M059J (cell line): ENCODE measurements around the gene SMC6. TPM values are rescaled to one million over a fixed set of nuclear protein-coding genes. Genes with fewer than 3 reads are reported as not detected.

Experiments used
- DNase-seq: peaks from one replicate; pipeline ENCODE4 v3.0.0-alpha.2; 2012; ENCODE audit warnings: low read depth
- total RNA-seq: library from RNA; depleted of rRNA; stranded (reverse); fragments of >200 nt; shearing (Covaris generic); gene quantifications from 2 replicates; pipeline ENCODE4 v1.2.3, GENCODE V29; 2014

Gene SMC6
- total RNA-seq, 1 experiment from 2014 or later: 12.5 TPM

DNA sequence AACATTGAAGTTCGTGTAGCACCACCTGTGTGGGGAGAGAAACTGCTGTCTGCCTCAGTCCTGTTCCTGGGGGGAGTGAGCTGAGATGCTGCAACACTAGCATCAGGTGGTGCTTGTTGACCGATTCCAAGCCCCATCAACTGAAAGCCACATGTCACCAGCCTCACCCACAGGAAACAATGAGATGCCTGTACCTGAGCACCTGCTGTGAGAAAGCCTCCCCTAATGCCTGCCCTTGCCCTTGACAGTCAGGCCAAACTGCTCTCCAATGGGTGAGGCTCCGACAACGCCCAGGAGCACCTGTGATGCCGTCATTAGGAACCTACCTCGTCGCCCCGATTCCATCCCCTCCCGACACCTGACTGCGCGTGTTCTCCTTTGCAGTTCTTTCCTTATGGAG, 104.6 kb downstream of the SMC6 start:
- no peak for DNase-seq

DNA sequence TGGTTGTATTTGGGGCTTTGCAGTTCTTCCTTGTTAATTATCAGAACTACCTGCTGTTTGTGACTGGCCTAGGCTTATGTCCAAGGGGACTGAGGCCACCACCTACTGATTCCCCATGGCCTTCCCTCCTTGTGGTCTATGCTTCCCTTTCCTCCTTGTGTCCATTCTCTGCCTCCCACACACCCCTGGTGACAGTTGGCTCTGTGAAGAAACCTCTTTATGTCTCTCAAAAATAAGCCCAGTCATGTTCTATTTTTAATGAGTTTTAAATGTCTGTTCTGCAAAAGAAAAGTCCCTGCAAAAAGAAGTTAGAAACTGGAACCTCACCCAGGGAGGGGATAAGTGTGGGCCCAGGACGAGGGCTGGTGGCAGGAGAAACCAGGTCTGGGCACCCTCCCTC, 105.0 kb downstream of the SMC6 start:
- DNase-seq: no peak

DNA sequence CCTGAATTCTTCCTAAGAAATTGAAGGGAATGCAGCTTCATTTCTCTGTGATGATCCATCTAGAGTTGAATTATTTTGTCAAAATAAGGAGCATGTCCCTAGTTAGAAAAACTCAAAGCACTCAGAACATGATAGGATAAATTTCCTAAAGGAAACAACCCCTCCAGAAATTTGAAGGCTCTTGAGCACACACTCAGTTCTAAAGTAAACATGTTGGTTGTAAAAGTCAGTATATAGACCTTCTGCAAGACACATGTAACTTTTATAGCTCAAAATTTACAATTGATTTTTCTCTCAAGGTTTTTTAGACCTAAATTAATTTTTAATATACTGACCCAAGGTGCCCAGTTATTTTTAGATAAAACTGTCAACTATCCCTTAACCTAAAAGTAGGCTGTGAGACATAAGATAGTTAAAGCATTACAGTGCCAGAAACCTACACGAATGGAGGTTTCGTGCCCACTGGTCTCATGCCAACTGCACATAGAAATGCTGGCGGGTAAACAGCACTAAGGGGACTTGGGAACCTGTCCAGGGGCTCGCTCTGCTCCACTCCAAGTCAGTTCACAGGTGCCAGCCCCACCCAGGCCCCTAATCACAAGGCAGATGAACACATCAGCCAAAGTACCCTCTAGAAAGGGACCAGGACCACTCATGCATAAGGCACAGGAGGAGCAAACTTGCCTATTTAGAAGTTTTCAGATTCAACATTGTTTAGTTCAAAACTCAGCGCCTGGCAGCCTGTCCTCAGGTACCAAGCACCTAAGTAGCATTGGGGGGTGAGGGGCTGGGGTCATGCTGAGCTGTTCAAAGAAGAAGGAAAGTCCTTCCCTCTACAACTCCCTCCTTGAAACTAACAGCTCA, 106.5 kb downstream of the SMC6 start:
- no peak for DNase-seq

DNA sequence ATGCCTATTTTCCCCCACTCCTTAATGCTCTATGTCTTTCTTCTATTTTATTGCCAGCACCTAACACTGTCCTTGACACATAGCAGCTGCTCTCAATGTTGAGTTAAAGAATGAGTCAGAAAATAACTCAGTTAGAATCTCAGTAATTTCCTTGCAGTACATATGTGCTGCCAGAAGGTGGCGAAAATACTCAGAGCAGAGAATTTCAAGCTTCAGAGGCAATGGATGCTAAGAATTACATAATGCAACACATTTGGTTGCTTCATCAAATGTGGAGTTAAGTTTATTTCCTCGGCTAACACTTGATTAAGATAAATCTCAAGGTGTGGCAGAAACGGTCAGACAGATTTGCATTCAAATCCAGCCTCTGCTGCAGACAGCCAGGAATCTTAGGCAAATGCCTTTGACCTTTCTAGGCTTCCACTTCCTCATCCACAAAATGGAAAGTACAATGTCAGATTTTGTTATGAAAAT, 107.5 kb downstream of the SMC6 start:
- peak; percentile 70 for DNase-seq

DNA sequence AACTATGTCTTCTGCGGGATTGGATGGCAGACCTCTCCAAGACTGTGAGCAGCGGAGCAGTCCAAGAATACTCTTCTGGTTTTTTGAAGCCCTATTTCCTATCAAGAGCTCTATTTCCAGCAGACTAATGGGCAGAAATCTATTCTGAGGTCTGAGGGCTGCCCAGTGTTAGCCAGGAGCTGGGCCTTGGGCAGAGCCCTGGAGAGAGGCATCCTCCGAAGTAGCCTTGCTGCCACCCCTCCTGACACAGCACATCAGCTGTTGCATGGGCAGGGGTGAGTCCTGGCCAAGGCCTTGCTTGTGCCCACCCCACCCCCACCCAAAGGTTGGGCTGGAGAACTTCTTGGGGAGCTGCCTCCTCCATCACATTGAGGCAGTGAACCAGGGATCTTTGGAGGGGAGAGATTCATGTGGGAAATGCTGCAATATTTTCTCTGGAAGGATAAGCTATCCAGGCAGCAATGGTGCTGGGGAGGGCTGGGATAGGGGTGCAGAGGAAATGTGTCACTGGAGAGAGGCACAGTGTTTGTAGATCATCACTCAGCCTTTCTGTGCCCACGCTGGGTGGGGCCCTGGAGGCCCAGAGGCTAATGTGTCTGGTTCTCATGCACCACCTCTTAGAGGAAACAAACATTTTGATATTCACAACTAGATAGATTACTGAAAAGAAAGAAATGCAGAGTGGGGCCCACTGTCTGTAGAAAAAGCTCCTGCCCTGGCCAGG, 108.5 kb downstream of the SMC6 start:
- no peak for DNase-seq

DNA sequence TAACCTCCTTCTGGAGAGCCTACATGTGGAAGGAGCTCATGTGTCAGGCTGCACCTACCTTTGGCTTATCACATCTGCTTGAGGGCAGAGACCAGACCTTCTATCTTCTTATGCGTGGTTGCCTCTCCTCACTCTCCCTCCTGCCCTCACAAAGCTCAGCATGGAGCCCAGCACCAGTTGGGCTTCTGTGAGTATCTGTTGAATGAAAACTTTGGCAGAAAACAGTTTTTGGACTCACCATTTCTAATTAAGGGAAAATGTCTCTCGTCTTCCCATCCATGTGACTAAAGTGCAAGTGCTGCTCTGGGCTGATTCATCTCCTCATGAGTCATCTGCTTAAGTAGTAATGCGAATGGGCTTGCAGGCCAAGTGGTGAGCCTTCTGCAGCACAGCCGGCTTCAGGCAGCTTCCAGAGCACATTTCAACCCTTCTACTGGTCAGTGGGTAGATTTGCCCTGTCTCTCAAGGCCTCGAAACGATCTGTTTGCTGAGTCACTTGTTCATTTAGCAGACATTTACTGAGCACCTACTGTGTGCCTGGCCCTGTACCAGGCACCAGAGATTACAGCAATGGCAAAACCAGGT, 110.5 kb downstream of the SMC6 start:
- DNase-seq: peak; percentile 91

DNA sequence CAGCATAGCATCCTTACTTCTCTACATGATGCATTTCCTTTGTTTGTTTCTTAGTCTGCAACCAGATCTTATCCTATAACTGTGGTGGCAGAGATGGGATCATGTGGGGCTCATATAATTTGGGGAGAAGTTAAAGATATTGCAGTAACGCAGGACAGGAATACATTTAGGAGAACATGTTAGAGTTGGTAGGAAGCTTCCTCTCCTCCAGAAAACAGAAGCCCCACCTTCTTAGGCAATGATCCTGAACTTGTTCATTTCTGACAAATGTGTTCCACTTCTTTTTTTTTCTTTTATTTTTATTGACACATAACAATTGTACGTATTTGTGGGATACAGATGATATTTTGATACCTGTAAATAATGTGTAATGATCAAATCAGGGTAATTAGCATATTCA, 113.2 kb downstream of the SMC6 start:
- DNase-seq: no peak

DNA sequence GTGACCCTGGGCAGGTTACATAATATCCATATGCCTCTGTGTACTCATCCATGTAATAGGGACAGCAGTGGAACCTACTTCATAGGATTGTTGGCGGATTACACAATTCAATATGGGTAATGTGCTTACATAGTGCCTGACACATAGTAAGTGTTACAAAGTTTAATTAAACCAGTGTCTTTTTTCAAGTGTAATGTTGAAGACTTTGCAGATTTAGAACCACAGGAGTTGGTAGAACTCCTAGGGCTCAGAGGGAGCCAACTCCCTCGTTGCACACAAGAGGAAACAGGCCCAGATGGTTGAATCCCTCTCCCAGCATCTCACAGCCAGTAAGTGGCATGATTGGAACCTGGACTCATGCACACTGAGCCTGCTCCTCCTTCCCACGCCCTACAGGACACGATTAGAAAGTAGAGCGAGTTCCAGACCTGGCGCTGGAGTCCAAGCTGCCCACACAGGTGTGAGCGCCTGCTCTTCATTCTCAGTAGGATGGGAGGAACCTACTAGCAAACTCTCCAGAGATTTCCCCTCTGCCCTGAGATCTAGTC, 115.3 kb downstream of the SMC6 start:
- no peak for DNase-seq

DNA sequence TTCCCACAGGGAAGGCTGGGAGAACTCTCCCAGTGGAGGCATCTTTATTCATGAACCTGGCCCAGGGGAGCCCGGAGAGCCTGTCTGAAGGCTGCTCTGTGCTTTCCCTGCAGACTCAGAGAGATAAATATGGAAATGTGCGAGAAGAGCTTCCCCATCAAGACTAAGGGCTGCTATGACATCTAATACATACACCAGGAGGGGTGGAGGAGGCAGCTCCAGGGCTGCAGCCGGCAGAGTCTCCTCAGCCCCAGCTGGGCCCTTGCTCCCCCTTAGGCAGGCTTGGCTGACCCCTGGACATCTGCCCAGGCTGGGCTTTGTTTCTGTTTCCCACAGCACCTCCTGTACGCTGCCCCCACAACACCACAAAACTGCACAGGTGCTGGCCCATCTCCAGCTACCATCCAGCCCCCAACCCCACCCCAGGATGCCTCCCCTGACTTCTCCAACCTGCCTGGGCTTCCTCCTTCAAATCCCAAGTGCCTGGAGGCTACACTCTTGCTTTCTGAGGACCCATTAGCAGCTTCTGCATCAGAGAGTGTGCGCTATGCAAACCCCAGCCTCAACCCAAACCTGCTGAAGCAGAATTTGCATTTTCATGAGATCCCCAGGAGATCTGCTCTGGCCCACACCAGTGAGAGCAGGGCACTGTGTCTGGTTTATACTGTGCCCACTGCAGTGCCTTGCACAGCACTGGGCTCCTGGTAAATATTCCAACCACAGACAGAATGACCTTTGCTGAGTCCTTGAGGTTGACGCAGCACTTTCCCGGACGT, 116.3 kb downstream of the SMC6 start:
- DNase-seq: no peak

DNA sequence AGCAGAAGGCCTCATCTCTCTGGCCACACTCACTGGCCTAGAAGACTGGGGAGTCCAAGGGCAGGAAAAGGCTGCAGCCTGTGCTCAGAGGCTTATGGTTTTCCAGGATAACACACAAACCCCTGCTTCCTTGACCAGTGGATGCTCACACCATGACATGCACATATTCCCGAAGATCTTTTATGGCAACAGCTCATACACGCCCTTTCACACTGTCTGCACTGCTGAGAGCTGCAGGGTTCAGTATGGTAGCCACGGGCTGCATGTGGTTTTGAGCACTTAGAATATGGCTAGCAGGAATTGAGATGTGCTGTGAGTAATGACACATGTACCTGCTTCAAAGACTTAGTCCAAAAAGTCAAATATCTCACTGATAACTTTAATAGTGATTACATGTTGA, 117.4 kb downstream of the SMC6 start:
- DNase-seq: no peak

DNA sequence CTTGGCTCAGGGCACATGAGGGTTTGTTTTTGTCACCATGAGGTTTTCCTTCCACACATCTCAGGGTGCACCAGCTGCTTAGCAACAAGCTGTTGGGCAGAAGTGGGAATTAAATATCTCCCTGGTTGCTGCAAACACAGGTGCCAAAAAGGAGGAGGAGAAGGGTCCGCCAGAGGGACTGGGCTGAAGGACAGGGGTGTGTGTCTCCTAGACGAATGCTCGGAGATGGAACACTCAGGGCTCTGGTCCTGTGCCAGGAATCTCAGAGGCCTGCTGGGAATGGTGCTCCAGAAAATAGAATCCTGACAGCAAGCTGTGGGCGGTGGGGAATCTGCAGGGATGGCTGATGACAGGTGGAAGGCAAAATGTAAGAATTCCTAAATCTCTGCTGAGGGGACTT, 118.6 kb downstream of the SMC6 start:
- no peak for DNase-seq

DNA sequence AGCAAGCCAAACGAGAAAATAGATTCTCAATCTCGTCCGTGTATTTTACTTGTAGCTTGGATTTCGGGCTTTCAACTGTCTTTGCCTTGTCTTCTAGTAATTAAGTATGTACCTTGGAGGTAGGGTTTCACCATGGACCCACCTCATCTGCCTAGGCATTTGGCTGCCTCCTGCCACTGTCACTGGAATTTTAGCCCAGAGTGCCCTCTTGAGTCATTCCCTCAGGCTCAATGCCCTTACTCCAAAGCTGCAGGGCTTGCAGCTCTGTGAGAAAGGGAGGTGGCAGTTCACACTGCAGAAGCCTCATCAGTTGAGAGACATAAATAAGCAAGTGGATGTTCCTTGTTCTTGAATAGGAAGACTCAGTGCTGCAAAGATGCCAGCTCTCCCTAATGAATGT, 123.5 kb downstream of the SMC6 start:
- no peak for DNase-seq

DNA sequence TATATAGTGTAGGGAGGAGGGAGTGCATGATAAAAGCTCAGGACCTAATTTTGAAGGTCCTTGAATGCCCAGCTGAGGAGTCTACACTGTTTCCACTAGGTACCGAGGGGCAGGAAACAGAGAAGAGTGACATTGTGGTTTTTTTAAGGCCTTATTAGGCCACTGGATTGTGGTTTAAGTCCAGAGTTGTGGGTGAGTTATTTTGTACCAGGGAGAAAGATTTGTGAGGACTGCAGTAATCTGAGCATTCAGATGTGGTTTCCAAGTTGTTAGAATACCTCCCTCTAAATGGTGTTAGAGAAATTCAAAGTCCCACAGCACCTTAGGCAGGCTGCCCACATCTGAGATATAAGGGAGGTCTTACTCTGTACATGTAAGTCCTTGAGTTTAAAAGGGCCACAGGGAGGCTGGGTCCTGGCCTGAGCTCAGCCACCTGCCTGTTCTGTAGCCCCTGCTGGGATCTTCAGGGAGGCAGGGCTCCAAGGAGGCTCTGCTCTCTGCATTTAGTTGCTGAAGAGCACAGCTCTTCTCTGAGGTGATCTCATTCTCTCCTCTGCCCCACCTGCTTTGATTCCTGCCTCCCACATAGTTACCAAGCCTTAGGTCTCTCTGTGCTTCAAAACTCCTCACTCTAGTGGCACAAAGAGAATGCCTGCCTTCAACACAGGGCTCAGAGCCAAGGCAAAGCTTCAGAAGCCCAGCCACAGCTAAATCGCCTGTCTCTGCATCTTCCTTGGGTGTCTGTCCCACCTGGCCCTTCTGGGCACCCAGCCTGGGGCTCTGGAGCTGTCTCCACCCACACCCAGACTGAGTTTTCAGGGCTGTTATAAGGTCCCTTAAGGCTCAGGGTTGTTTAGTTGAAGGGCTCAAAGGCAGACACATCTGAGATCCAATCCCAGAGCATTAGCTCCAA, 125.0 kb downstream of the SMC6 start:
- peak; percentile 69 for DNase-seq

DNA sequence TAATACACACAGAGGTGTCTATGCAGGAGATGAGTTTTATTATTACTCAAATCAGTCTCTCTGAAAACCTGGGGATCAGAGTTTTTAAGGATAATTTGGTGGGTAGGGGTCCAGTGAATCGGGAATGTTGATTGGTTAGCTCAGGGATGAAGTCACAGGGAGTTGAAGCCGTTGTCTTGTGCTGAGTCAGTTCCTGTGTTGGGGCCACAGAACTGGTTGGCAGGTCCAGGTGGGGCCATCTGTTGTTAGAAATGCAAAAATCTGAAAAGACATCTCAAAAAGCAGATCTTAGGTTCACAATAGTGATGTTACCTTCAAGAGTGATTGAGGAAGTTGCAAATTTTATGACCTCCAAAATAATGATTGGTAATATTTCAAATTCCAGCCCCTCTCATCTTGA, 126.2 kb downstream of the SMC6 start:
- peak; percentile 43 for DNase-seq

DNA sequence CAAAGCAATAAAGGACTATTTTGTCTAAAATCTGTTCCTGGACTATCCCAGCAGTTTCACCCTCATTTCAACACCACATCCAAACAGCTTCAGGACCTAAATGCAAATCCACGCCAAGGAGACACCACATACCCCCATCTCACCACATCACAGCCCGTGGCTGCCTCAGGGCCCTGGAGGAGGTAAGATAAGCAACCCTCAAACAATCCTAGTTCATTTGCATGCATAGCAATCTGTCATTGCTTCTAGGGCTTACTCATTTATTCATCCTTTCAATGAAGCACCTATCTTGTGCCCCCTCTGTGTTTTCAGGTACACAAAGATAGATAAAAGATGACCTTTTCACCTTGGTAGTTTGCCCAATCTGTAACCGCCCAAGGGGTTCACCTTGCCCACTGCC, 126.6 kb downstream of the SMC6 start:
- peak; percentile 62 for DNase-seq

DNA sequence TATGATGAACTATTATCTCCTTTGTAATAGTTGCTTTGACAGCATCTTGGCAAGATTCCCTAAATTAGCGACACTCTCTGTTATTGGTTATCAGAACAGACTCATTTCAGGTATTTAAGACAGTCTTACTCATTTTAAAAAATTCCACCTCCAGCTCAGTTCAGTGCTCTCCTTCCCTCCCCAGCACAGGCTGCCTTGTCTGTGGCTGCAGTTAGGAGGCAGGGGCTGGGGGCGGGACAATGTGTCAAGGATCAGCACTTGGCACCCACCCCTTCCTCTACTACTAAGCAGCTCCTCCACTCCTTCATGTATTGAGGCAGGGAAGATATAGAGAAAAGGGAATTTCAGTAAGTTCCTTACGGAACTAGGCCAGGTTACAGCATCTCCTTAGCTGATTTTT, 128.2 kb downstream of the SMC6 start:
- no peak for DNase-seq

DNA sequence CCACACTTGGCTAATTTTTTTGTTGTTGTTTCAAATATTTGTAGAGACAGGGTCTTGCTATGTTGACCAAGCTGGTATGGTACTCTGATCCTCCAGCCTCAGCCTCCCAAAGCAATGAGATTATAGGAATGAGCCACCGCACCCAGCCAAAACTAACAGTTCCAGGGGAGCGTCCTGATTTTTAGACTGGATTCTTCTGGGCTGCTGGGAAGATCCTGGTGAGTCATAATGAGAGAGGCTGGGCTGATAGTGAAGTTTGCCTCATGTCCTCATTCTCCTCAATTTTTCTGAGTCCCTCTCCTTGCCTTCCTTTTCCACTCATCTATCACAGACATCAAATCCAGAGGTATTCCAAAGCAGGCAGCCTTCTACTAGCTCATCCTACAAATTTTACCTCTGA, 131.8 kb downstream of the SMC6 start:
- DNase-seq: peak; percentile 50

DNA sequence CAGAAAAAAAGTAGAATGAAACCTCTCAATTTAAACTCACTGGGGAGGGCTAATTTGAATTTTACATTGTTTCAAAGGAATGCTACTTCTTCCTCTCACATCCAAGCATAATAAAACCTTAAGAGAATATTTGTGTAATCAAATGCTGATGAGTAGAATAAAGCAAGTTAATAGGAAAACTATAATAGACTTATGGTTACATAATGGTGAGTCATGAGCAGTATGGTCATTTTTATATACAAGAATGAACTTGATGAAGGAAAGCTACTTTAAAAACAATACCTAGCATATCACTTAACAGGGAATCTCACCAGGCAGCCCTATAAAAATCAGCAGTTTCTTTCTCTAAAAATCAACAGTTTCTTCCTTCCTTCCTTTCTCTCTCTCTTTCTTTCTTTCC, 132.8 kb downstream of the SMC6 start:
- peak; percentile 51 for DNase-seq

DNA sequence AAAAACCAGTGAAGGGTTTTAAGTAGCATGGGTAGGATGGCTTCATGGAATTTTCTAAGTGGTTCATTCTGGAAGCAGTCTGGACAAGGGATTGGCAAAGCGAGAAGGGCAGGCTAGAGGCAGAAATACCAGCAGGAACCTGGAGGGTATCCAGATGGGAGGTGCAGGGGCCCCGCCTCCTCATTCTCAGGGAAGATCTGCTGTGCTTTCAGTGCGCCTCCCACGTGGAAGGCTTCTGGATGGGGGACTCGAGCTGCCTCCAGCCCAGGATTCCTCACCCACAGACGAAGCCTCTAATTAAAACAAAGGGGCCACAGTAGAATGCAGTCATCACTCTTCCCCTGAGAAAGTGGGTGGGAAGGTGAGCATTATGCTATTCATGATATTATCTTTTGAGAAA, 133.3 kb downstream of the SMC6 start:
- DNase-seq: peak; percentile 57

DNA sequence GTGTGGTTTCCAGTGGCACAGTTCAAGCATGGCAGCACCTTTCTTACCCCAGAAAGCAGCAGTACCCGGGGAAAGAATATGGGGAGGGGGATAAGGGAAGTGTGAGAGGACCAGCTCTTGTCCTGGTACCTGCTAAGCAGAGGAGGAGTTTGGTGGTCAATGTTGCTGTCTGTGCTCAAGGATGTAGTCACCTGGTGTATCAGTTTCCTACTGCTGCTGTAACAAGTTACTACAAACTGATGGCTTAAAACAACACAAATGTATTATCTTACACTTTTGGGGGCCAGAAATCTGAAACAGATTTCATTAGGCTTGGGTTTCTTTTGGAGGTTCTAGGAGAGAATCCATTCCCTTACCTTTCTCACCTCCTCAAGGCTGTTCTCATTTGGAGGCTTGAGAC, 135.7 kb downstream of the SMC6 start:
- DNase-seq: no peak

DNA sequence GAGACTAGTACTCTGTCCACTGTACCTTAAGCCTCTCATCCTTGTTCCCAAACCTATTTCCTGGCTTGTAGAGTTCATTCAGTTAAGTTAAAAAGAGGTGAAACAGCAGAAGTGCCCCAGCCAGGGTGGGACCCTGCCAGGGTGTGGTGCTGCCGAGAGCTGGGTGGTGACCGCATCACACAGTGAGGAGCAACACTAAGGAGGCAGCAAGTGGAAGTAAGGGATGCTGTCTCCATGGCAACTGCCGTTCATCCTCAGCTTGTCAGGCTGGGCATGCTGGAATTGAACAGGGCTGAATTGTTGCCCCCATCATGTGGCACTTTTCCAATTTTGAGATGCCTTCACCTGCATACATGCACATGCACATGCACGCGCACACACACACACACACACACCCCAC, 136.1 kb downstream of the SMC6 start:
- DNase-seq: no peak
